Measurements from ENCODE around the gene NWD2.

NWD2 gene

DNA sequence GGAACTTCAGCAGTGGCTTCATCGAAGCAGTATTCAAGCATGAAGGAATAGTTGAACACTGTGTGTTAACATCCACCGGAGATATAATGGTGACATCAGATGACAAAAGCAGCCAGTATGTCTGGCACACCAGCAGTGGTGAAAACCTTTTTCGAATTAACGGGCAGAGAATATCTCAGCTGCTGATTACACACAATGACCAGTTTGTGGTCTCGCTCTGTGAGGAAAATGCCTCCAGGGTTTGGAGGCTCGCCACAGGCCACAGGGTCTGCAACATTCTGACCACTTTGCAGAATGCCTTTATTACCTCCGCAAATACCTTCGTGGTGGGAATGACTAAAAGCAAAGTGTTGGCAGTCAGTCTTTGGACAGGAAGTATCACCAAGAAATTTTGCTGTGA lies 201.5 kb downstream of the NWD2 start:
- no peak for TF ChIP-seq SIN3A (IDR thresholded peaks at IDR 0.05; ENCODE audit: borderline replicate concordance, insufficient read depth, low read length)
- TF ChIP-seq, protein P1, sequence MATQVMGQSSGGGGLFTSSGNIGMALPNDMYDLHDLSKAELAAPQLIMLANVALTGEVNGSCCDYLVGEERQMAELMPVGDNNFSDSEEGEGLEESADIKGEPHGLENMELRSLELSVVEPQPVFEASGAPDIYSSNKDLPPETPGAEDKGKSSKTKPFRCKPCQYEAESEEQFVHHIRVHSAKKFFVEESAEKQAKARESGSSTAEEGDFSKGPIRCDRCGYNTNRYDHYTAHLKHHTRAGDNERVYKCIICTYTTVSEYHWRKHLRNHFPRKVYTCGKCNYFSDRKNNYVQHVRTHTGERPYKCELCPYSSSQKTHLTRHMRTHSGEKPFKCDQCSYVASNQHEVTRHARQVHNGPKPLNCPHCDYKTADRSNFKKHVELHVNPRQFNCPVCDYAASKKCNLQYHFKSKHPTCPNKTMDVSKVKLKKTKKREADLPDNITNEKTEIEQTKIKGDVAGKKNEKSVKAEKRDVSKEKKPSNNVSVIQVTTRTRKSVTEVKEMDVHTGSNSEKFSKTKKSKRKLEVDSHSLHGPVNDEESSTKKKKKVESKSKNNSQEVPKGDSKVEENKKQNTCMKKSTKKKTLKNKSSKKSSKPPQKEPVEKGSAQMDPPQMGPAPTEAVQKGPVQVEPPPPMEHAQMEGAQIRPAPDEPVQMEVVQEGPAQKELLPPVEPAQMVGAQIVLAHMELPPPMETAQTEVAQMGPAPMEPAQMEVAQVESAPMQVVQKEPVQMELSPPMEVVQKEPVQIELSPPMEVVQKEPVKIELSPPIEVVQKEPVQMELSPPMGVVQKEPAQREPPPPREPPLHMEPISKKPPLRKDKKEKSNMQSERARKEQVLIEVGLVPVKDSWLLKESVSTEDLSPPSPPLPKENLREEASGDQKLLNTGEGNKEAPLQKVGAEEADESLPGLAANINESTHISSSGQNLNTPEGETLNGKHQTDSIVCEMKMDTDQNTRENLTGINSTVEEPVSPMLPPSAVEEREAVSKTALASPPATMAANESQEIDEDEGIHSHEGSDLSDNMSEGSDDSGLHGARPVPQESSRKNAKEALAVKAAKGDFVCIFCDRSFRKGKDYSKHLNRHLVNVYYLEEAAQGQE (IDR thresholded peaks at IDR 0.05; ENCODE audit: insufficient read depth in 1 of 2, low read depth in 2 of 2, low read length in 2 of 2): no peak
- TF ChIP-seq TAF1 (IDR thresholded peaks at IDR 0.05; ENCODE audit: borderline replicate concordance, insufficient read depth, low read length): no peak
- no peak for TF ChIP-seq FOXP2 (optimal IDR thresholded peaks at IDR 0.05; ENCODE audit: borderline replicate concordance, extremely low read depth, extremely low read length, insufficient read depth)
- TF ChIP-seq POLR2AphosphoS5 (IDR thresholded peaks at IDR 0.05; ENCODE audit: low read depth, low read length): no peak

GRCh38 chr4:37447886-37448285 lies 203.3 kb downstream of the NWD2 start:
- no peak for TF ChIP-seq POLR2AphosphoS5 (IDR thresholded peaks at IDR 0.05; ENCODE audit: low read depth, low read length)
- TF ChIP-seq TAF1 (IDR thresholded peaks at IDR 0.05; ENCODE audit: borderline replicate concordance, insufficient read depth, low read length): no peak
- TF ChIP-seq SIN3A (IDR thresholded peaks at IDR 0.05; ENCODE audit: borderline replicate concordance, insufficient read depth, low read length): no peak
- TF ChIP-seq, protein P1 (IDR thresholded peaks at IDR 0.05; ENCODE audit: insufficient read depth in 1 of 2, low read depth in 2 of 2, low read length in 2 of 2): no peak

- TF ChIP-seq SIN3A (IDR thresholded peaks at IDR 0.05; ENCODE audit: borderline replicate concordance, insufficient read depth, low read length) (no peak), POLR2AphosphoS5 (IDR thresholded peaks at IDR 0.05; ENCODE audit: low read depth, low read length) (no peak), TAF1 (IDR thresholded peaks at IDR 0.05; ENCODE audit: borderline replicate concordance, insufficient read depth, low read length) (no peak), FOXP2 (optimal IDR thresholded peaks at IDR 0.05; ENCODE audit: borderline replicate concordance, extremely low read depth, extremely low read length, insufficient read depth) (no peak)
- TF ChIP-seq, protein P1 (IDR thresholded peaks at IDR 0.05; ENCODE audit: insufficient read depth in 1 of 2, low read depth in 2 of 2, low read length in 2 of 2): no peak
Measured at GRCh38 chr4:37450309-37450708, 205.8 kb downstream of the NWD2 start.

DNA sequence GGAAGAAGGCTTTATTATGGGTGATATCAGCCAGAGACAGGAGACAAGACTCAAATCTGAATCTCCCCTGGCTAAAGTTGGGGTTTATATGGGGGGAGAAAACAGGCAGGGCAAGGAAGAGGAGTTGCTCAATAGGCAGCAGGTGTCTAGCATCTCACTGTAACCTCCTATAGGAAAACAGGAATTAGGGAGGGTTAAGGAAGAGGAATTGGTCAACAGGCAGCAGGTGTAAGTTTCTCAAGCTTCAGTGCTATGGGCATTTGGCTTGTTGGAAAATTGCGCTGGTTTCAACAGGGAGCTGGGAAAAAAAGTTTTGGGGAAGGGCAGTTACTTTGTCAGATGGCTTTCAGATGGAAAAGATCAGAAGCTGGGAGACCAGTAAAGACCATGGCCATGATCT lies 206.4 kb downstream of the NWD2 start:
- TF ChIP-seq, protein P1 (IDR thresholded peaks at IDR 0.05; ENCODE audit: insufficient read depth in 1 of 2, low read depth in 2 of 2, low read length in 2 of 2): no peak
- no peak for TF ChIP-seq SIN3A (IDR thresholded peaks at IDR 0.05; ENCODE audit: borderline replicate concordance, insufficient read depth, low read length)
- no peak for TF ChIP-seq FOXP2 (optimal IDR thresholded peaks at IDR 0.05; ENCODE audit: borderline replicate concordance, extremely low read depth, extremely low read length, insufficient read depth)
- TF ChIP-seq TAF1 (IDR thresholded peaks at IDR 0.05; ENCODE audit: borderline replicate concordance, insufficient read depth, low read length): no peak
- no peak for TF ChIP-seq POLR2AphosphoS5 (IDR thresholded peaks at IDR 0.05; ENCODE audit: low read depth, low read length)

DNA sequence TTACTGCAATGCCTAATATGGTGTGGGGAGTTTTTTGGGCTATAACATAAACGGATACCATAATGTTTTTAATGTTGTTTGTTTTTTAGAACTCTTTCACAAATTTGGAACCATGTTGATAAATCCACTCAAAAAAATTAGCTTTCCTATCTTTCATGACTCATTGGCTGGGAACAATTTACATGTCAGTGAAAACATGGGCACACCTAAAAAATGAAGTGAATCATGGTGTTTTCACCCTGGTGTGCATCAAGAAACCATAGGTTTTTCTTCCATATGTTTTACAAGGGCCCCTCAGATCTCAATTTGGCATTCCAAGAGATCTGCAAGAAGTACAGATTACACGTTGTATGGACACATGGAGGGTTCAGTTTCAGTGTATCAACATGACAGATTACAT lies 207.1 kb downstream of the NWD2 start:
- no peak for TF ChIP-seq FOXP2 (optimal IDR thresholded peaks at IDR 0.05; ENCODE audit: borderline replicate concordance, extremely low read depth, extremely low read length, insufficient read depth)
- no peak for TF ChIP-seq SIN3A (IDR thresholded peaks at IDR 0.05; ENCODE audit: borderline replicate concordance, insufficient read depth, low read length)
- no peak for TF ChIP-seq TAF1 (IDR thresholded peaks at IDR 0.05; ENCODE audit: borderline replicate concordance, insufficient read depth, low read length)
- TF ChIP-seq, protein P1 (IDR thresholded peaks at IDR 0.05; ENCODE audit: insufficient read depth in 1 of 2, low read depth in 2 of 2, low read length in 2 of 2): no peak

Data from PFSK-1 (cell line).